Measurements from ENCODE around the gene PDGFD.

The PDGFD gene

GRCh38 chr11:103928040-103928801 lies 235.7 kb downstream of the PDGFD start:
- in situ Hi-C loops (cut with HindIII; ENCODE audit: low sequenced_read_pairs), result no loop called here

GRCh38 chr11:103927535-103927934 lies 236.4 kb downstream of the PDGFD start:
- in situ Hi-C loops (cut with HindIII; ENCODE audit: low sequenced_read_pairs), result no loop called here

- in situ Hi-C loops (cut with HindIII; ENCODE audit: low sequenced_read_pairs), result no loop called here
Measured at GRCh38 chr11:103926990-103927389, 237.0 kb downstream of the PDGFD start.

GRCh38 chr11:103924166-103925013 lies 239.6 kb downstream of the PDGFD start:
- in situ Hi-C loops (cut with HindIII; ENCODE audit: low sequenced_read_pairs), result no loop called here

GRCh38 chr11:103923451-103923931 lies 240.5 kb downstream of the PDGFD start:
- in situ Hi-C loops (cut with HindIII; ENCODE audit: low sequenced_read_pairs), result no loop called here

- in situ Hi-C loops (cut with HindIII; ENCODE audit: low sequenced_read_pairs), result no loop called here
Measured at GRCh38 chr11:103920933-103921332, 243.0 kb downstream of the PDGFD start.

GRCh38 chr11:103920449-103920848 lies 243.5 kb downstream of the PDGFD start:
- in situ Hi-C loops (cut with HindIII; ENCODE audit: low sequenced_read_pairs), result no loop called here

GRCh38 chr11:103910721-103911120 lies 253.2 kb downstream of the PDGFD start:
- in situ Hi-C loops (cut with HindIII; ENCODE audit: low sequenced_read_pairs), result no loop called here

- in situ Hi-C loops (cut with HindIII; ENCODE audit: low sequenced_read_pairs), result no loop called here
Measured at GRCh38 chr11:103907548-103908455, 256.1 kb downstream of the PDGFD start.

GRCh38 chr11:103907136-103907535 lies 256.8 kb downstream of the PDGFD start:
- in situ Hi-C loops (cut with HindIII; ENCODE audit: low sequenced_read_pairs), result no loop called here

GRCh38 chr11:103906291-103906867 lies 257.6 kb downstream of the PDGFD start:
- in situ Hi-C loops (cut with HindIII; ENCODE audit: low sequenced_read_pairs), result no loop called here

- in situ Hi-C loops (cut with HindIII; ENCODE audit: low sequenced_read_pairs), result loop anchor here (5.0 kb wide), 1 partner anchor 48 kb away; no protein-coding TSS in a partner anchor
Measured at GRCh38 chr11:103904324-103904667, 259.7 kb downstream of the PDGFD start.

GRCh38 chr11:103903621-103904323 lies 260.2 kb downstream of the PDGFD start:
- in situ Hi-C loops (cut with HindIII; ENCODE audit: low sequenced_read_pairs), result loop anchor here (5.0 kb wide), 1 partner anchor 49 kb away; no protein-coding TSS in a partner anchor

GRCh38 chr11:103902994-103903393 lies 261.0 kb downstream of the PDGFD start:
- in situ Hi-C loops (cut with HindIII; ENCODE audit: low sequenced_read_pairs), result loop anchor here (5.0 kb wide), 1 partner anchor 49 kb away; no protein-coding TSS in a partner anchor

- in situ Hi-C loops (cut with HindIII; ENCODE audit: low sequenced_read_pairs), result loop anchor here (5.0 kb wide), 1 partner anchor 51 kb away; no protein-coding TSS in a partner anchor
Measured at GRCh38 chr11:103901656-103902055, 262.3 kb downstream of the PDGFD start.

- in situ Hi-C loops (cut with HindIII; ENCODE audit: low sequenced_read_pairs), result loop anchor here (5.0 kb wide), 1 partner anchor 91 kb away; no protein-coding TSS in a partner anchor
Measured at GRCh38 chr11:103898577-103899336, 265.2 kb downstream of the PDGFD start.

GRCh38 chr11:103898065-103898464 lies 265.9 kb downstream of the PDGFD start:
- in situ Hi-C loops (cut with HindIII; ENCODE audit: low sequenced_read_pairs), result loop anchor here (5.0 kb wide), 1 partner anchor 91 kb away; no protein-coding TSS in a partner anchor

GRCh38 chr11:103897160-103897936 lies 266.6 kb downstream of the PDGFD start:
- in situ Hi-C loops (cut with HindIII; ENCODE audit: low sequenced_read_pairs), result loop anchor here (5.0 kb wide), 1 partner anchor 90 kb away; no protein-coding TSS in a partner anchor
